Stimulated activated CD4-positive, alpha-beta T cell treated with anti-CD3 and anti-CD28 coated beads, Interleukin-12 subunit alpha, Interleukin-12 subunit beta, amount 100 ng/mL, for 4 hours (primary cell): ENCODE data around the gene EPDR1.
"Not testable (repeated sequence)": the region's sequence is repeated elsewhere in the genome, so short reads cannot be mapped to it uniquely, and the experiment has no call there.

Experiments
- DNase-seq: peaks from one replicate; pipeline ENCODE4 v3.0.0-alpha.2; 2020

The EPDR1 gene

DNA sequence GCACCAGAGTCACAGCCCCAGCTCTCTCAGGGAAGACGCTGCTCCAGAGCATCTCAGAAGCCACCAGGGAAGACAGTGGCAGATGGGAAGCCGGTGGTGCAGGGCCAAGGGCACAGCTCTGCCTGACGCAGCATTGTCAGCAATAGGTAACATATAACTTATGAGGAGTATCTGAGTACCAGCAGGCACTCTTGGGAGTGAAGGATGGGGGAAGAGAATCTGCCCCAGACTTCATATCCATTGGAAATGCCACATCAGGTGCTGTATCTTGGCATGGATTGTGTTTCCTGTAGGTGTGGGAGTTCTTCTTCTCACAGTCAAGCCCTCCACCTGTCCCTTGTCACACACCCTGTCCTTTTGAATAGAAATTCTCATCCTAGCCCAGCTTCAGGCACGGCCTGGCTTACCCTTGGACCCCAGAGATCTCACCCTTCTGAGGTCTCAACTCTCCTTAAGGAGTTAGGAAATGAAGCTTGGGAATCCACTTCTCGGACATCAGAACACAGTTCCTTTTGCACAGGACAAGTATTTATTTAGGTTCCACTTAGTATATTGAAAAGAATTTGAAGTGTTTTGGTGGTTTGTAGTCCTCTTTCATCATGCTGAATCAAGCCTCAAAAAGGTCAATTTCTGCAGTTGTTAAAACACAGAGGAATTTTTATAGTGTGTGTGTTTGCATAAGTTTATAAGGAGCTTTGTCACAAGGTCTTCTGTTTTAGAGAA, 9.9 kb downstream of the EPDR1 start:
- DNase-seq: no peak

DNA sequence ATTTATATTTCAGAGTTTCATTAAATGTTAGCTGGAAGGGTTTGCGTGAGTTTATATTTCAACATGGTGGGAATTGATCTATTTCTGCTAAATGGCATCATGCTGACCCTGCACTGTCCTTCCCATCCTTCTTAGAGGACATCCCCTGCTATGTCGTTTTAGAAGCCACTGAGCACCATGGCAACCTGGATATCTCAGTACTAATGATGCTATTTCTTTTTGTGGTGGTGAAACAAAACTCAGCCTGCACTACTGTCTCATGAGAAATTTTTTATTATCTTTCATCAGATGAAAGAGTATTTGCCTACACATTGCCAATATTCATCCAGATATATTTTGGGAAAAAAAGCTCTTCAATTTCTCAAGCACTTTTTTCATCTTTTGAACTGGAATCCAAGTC, 12.1 kb downstream of the EPDR1 start:
- DNase-seq: no peak

DNA sequence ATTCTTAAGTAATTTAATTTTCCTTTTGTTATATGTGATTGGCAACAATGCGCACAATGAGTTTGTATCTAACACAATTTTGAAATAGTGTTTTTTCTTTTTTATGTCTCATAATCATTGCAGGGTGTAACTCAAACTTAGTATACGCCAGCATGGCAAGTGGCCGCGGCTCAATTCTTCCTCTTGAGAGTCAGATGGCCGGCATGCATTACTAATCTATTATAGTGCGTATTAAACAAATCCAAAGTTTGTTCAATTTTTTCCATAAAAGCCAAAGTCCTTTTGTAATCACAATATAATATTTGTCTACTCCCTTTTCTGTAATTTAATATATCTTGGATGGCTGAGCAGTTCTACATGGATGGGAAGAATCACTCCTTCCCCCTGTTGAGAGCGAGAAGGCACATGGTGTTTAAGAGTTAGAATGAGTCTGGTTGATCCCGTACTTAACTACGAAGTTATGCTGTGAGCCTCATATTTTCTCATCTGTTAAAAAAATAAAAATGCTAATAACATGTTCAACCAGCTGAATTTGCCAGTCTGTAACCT, 12.7 kb downstream of the EPDR1 start:
- DNase-seq: no peak

DNA sequence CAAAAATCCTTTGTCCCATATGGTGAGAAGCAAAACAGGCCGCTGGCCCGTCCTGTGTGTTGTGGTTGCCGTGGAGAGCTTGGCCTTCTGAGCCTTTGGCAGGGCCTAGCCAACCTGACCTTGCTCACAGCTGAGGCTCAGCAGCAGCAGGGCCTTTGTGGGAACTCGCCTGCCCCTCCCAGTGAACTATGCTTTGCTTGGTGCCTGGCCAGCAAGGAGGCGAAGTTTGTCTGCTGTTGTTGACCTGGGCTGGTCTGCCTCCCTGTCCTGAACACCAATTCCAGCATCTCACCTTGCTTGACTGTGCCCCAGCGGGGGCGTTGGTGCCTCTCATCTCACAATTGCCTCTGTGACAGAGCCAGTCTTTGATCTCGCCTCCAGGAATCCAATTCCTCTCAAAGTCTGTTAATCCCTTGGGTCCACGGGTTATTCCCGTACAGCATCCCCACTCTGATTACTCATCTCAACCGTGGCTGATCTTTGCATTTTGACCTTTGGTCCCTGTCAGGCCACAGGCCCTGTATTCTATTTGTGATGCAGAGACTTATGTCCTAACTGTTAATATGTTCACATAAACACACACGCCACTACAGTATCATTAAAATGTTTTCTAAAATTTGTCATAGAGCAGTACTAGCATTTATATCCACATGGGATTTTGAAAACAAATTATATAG, 22.6 kb downstream of the EPDR1 start:
- DNase-seq: no peak

DNA sequence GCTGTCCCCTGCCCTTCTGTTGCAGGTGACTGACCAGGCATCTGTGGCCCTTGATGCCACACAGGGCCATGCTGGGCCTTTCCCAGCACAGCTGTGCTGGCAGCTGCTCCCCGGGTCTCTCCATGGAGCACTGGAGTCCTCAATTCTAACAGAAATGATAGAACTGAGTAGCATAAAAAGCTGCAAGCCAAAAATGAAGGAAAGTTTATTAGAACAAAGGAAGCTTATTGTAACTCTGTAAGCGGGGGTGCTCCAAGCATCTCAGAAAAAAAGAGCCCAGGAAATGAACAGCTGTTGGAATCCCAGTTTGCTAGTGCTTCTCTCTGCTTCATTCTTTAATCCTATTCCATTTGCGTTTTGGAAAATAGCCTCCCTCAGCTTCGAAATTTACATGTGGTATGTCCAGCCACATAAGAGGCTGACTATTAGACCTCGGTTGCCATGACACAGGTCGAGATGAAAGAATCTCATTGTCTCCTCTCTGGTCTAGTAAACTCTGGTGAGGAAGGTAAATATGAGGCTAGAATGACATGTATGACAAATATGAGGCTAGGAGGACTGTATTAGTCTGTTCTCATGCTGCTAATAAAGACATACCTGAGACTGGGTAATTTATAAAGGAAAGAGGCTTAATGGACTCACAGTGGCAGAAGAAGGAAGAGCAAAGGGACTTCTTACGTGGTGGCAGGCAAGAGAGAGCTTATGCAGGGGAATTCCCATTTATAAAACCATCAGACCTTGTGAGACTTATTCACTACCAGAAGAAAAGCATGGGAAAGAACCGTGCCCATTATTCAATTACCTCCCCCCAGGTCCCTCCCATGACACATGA, 23.7 kb downstream of the EPDR1 start:
- no peak for DNase-seq

DNA sequence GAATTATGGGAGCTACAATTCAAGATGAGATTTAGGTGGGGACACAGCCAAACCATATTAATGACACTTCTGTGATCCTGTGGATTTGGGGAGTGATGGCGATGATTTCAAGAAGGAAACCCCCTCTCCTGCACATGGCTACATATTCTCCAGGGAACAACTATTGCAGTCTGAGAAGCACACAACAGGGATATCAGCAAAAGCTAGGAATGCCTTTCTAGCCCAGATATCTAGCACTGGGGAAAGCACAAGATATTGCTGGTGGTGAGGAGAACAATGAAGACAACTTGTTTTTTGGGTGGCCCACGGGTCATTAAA, 24.3 kb downstream of the EPDR1 start:
- no peak for DNase-seq

DNA sequence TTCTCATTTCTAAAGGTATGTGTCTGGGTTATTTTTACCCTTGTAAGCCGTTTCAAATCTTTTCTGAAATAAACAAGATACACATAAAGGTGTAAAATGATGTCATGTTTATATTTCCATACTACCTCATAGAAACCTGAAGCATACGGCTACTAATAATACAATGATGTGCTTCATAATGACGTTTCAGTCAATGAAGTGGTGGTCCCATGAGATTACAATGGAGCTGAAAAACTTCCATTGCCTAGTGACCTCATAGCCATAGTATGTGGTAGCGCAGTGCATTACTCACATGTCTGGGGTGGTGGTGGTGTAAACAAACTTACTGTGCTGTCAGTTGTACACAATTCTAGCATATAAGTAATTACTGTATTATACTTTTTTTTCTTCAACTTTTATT, 24.9 kb downstream of the EPDR1 start:
- no peak for DNase-seq

DNA sequence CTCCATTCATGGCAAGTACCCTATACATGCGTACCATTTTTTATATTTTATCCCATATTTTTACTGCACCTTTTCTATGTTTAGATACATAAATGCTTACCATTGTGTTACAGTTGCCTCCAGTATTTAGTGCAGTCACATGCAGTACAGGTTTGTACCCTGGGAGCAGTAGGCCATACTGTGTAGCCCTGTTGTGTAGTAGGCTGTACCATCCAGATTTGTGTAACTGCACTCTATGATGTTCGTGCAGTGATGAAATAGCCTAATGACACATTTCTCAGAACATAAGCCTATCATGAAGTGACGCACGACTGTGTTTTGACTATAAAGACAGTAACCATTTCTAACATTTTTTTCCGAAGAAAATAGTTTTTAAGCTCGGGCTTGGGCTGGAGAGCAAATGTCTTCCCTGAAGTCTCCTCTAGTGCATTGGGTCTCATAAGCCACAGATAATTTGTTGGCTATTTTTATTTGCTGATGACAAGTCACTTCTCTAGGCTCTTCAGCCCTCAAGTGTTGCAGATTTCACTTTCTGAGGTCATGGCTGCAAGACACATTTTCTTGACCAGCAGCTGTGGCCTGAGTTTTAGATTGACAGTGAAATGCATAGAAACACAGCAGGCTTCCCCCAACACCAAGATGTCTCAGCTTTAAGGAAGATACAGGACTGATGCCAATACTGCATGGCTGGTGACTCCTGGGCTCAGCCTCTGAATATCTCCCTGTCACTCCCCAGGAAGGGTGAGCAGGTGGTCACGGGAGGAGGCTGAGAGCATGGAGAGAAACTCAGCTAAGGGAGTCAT, 26.9 kb downstream of the EPDR1 start:
- DNase-seq: no peak

DNA sequence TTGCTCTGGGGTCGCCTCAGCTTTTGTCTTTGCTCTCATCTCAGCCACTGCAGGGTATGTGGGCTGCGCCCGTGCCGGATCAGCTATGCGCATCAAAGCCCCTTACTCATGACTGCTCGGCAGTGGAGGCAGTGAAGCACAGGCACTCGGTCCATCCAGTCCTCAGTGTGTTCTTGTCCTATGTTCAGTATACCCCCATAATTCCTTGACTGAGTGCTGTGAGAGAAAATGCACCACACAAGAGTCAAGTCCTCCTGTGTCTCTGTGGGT, 27.4 kb downstream of the EPDR1 start:
- DNase-seq: no peak

DNA sequence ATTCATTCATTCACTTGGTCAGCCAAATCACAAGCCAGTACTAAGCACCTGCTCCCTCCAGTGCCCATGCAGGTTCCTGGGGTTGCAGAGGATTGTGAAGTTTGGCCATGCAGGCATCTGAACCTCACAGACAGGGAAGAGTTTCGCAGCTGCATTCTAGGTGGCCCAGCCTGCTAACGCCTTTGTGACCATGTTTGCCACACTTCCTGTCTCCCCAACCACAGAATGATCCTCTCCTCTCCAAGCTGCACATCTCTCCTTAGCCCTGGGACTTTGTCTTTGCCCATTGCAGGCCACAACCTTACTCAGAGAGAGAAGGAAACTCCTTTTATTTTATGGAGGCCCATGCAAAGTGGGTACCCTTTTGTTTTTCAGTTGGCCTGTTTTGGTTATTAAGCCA, 31.8 kb downstream of the EPDR1 start:
- no peak for DNase-seq

DNA sequence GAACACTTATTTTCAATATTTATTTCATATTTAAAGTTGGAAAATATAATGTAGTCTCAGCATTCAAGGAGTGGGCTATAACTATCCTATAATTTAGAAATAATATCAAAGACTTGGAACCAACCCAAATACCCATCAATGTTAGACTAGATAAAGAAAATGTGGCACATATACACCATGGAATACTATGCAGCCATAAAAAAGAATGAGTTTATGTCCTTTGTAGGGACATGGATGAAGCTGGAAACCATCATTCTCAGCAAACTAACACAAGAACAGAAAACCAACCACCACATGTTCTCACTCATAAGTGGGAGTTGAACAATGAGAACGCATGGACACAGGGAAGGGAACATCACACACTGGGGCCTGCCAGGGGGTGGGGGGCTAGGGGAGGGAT, 33.8 kb downstream of the EPDR1 start:
- DNase-seq: not testable (repeated sequence)

DNA sequence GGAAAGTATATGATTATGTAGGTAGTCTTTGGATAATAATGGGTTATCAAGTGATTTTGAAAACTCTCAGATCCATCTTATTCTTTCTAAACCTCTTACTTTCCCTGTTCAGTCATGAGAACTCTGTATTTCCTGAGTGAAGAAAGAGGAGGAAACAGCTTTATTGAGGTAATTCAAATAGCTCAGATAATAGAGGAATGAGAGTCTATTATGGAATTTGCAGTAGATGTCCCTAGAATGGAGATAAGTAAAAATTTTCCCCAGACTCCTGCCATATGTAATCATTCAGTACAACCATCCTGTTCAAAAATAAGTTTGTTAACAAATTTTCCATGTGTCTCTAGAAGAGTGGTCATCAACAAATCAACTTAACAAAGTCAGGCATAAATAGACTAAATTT, 36.4 kb downstream of the EPDR1 start:
- DNase-seq: no peak

DNA sequence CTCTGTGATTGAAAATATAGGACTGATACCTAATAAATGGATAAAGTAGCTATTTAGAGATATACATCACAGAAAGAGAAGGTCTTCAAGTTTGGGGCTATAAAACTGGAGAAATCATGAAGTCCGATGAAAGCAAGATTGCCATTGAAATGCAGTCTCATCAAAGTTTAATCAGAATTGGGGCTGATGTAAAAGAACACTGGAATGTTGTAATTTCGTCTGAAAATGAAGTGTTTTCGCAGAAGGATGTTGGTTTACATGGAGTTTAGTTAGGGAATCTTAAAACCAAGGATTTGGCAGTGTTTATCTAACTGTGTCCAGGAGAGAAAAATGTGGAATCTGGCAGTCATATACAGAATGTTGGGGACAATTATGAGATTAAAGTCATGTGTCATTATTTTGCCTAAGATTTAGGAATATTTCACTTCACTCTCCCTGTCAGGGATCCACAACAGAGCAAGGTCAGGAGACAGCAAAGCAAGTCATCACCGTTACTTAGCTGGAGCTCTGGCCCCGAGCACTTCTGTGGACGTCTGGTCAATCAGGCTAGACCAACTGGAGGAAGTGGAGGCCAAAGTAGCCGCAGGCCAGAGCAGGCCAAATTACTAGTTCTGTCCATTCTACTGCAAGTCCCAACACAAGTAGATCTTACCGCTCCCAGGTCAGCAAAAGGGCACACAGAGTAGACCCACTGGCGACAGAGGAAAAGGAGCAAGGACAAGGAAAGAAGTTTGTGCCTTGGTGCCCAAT, 37.0 kb downstream of the EPDR1 start:
- no peak for DNase-seq

DNA sequence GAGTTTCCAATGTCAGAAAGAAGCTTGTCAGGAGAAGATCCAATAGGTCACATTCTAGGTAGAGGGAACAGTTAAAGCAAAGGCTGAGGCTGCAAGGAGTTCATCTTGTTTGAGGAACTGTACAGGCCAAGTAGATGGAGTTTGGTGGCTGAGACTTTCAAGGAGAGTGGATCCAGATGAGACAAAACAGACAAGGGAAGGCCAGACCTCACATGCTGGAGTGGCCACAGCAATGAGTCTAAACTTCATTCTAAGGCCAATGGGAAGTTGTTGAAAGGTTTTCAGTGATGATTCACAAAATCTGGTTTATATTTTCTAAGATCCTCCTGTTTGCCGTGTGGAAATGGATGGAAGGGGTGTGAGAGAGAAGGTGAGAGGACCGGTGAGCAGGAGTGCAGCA, 40.0 kb downstream of the EPDR1 start:
- DNase-seq: no peak

DNA sequence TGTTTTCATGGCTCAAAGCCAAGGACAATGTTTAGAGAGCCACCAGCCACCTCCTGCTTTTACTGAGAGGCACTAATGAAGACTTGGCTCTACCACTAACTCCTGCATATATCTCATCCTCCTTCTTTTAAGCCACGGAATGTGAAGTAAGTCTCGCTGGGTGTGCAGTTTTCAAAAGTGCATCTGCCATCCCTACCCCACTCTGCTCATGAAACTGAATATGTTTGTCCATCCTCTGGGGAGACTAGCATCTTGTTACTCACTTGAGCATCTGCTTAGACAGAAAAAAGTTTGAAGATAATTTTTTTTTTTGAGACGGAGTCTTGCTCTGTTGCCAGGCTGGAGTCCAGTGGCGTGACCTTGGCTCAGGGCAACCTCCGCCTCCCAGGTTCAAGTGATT, 40.8 kb downstream of the EPDR1 start:
- no peak for DNase-seq

DNA sequence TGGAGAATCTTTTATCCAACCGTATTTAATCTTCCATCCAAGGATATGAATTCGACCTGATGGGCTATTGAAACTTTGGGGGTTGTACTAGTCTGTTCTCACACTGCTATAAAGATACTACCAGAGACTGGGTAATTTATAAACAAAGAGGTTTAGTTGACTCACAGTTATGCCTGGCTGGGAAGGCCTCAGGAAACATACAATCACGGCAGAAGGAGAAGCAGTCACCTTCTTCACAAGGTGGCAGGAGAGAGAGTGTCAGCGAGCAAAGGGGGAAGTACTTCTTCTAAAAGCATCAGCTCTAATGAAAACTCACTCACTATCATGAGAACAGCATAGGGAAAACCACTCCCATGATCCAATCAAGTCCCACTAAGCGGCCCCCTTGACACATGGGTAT, 43.8 kb downstream of the EPDR1 start:
- no peak for DNase-seq

DNA sequence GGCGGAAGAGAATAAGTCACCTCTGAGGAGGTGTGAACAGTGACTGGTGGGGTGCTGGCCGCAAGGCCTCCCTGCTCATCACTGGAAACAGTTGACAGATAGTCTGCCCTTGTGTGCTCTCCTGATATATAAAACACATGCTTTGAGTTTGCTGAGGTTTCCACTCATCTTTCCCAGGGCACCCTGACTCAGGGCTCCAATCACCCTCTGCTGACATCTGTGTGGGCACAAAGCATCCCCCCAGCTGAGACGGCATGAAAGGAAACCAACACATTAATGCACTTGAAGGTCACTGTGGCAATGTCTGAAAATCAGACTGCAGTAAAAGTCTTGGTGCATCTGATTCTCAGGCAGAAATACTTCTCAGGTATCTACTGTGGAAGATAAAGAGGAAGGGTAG, 49.8 kb downstream of the EPDR1 start:
- no peak for DNase-seq

DNA sequence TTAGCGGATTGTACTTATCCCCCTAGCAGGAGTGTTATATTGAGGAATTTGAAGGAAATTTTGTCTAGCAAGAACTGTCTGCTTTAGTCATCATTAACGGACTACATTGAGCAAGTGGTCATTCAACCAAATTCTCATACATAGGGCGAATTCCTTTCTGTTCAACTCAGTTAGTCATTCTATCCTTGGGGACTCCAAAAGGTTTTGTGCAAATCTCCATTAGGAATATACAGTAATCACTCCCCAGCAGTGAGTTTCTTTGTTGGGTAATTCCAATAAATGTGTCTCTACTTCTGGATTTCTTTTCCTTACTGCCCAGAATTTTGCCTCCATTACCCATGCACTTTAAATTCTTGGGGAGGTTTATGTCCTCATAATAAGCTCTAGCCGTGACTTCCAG, 51.1 kb downstream of the EPDR1 start:
- no peak for DNase-seq

DNA sequence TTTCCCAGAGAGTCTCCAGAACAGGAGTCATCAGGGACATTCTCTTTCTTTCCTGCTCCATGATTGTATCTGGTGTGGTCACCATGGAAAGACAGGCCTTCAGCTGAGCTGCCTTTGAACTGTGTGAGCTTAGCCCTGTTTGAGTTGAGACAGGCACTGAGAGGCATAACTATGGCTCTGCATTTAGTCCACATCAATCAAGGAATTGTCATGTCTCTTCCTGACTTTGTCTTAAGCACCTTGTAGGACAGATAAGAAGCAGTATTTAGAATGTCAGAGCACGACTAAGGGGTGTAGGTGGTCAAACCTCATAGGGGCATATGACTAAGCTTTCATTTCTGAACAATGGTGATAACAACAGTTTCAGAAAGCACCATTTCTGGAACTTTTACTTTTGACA, 53.5 kb downstream of the EPDR1 start:
- no peak for DNase-seq

DNA sequence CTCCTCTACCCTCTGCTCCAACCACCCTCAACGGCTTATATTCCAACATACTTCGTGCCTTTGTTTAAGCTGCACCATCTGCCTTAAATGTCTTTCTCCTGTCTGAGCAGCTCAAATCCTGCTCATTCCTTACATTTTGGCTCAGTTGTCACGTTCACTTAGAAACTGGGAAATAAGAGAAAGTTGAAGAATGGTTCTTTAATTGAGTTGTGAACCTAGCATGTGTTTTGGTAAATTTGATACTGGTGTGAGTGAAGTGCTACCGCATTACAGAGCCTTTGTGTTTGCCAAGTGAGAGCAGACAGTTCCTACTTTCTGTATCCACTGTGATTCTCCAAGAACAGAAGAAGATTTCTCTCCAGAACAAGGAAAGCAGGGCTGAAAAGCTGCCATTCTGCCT, 54.3 kb downstream of the EPDR1 start:
- no peak for DNase-seq

DNA sequence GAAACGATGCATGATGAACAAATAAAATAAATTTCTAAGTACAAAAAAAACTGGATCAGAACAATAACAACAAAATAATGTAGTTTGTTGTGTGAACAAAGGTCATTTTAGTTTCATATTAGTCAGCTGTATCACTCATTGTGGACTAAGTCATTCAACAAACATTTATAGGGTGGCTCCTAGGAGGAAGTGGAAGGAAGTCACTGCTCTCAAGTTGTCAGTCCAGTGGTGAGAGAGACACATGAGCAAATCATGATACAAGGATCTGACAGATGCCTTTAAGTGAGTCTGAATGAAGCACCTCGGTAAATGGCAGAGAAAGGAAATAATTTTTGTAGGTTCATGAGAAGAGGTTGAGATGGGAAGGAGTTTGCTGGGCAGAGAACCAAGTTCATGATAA, 56.8 kb downstream of the EPDR1 start:
- no peak for DNase-seq

DNA sequence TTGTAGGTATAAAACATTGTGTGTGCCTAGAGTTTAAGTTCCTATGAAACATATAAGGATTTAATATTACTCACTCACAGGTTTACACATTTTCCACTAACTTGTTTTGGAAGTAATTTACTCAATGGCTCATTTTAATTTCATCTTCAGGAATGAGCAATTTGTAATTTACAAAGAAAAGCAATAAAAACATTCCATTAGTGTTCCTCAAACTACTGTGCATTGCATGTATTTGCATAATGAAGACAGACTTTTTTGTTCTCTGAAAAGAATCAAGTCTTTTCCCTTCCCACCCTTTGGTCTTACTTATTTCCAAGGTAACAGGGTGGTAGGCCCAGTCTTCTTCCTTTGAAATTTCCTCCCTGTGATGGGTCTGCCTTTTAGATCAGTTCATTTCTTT, 61.2 kb downstream of the EPDR1 start:
- no peak for DNase-seq

DNA sequence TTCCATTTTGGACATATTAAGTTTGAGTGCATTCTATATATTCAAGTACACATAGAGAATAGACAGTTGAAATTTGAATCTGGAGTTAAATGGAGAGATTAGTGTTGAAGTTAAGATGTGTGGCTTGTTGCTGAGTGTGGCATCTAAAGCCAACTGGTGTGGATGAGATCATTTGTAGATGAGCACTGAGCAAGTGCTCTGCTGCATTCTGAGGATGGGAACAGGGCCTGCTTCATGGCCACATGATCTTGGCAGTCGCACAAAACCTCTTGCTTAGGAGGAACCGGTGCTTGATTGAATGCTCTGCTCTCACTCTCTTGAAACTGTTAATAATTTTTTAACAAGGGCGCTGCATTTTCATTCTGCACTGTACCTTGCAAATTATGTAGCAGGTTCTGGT, 62.0 kb downstream of the EPDR1 start:
- no peak for DNase-seq
